GM10266 (cell line): ENCODE data around the gene EXOSC1.
A peak's percentile ranks its signal among the peaks of the same experiment; 100 is the strongest.
"Not testable (repeated sequence)": the region's sequence is repeated elsewhere in the genome, so short reads cannot be mapped to it uniquely, and the experiment has no call there.

ENCODE experiments used
- DNase-seq: peaks from one replicate; pipeline ENCODE4 v3.0.0; 2012; ENCODE audit errors: extremely low spot score
- CTCF ChIP-seq: IDR thresholded peaks from 2 replicates; pipeline ENCODE4 v1.5.1; 2012; ENCODE audit warnings: mild to moderate bottlenecking, low read depth; ENCODE audit not compliant: control insufficient read depth, insufficient read depth; ENCODE audit errors: missing control alignments

Gene EXOSC1

GRCh38 chr10:97426776-97427570 lies 18.8 kb downstream of the EXOSC1 start:
- TF ChIP-seq CTCF, result no peak
- no peak for DNase-seq

- TF ChIP-seq CTCF, result peak; percentile 93
- peak; percentile 100 for DNase-seq
Observed at GRCh38 chr10:97425964-97426775, 19.6 kb downstream of the EXOSC1 start, which contains the start of gene PGAM1. PGAM1 (plus strand) TSS chr10:97426191; CDS start chr10:97426308, 117 bp downstream.

GRCh38 chr10:97423757-97424098 lies 22.1 kb downstream of the EXOSC1 start:
- DNase-seq, result not testable (repeated sequence)

GRCh38 chr10:97416565-97416964 lies 29.2 kb downstream of the EXOSC1 start:
- no peak for DNase-seq
- TF ChIP-seq CTCF, result no peak

- no peak for DNase-seq
- no peak for TF ChIP-seq CTCF
Observed at GRCh38 chr10:97412891-97413304, 32.9 kb downstream of the EXOSC1 start.

- no peak for TF ChIP-seq CTCF
- DNase-seq, result no peak
Observed at GRCh38 chr10:97411406-97411805, 34.4 kb downstream of the EXOSC1 start.

- DNase-seq, result no peak
- no peak for TF ChIP-seq CTCF
Observed at GRCh38 chr10:97408496-97408992, 37.3 kb downstream of the EXOSC1 start.
